OCI-LY7 (cell line): ENCODE results near the gene CNIH3. TPM values are rescaled to one million over a fixed set of nuclear protein-coding genes. Genes with fewer than 3 reads are reported as not detected.

Experiments
- BruUV-seq: library from RNA; stranded (reverse); fragments of 400-500 nt; replicated peaks from 2 replicates; lab custom pipeline; 2021; lab: Mats Ljungman, UMichigan
- CTCF ChIA-PET: fragments of 300-600 bp; sonication (Branson Sonifier 250); formaldehyde crosslinking; loops from one replicate; lab custom pipeline; 2022; ENCODE audit warnings: antibody characterized with exemption; ENCODE audit not compliant: unreplicated experiment; lab: Charles Lee
- POLR2A ChIA-PET: fragments of 300-600 bp; sonication (Branson Sonifier 250); formaldehyde crosslinking; loops from one replicate; lab custom pipeline; 2022; ENCODE audit warnings: antibody characterized with exemption; lab: Charles Lee
- DNase-seq: peaks from one replicate; pipeline ENCODE4 v3.0.0-alpha.2; 2015; ENCODE audit warnings: low spot score
- H2AFZ ChIP-seq: fragments of 200-600 bp; sonication (generic), shearing (Covaris generic); 2 replicates; pipeline ENCODE4 v1.6.1; 2014; ENCODE audit warnings: mild to moderate bottlenecking, antibody characterized with exemption, low read length, moderate library complexity
- H3K27ac ChIP-seq: fragments of 200-600 bp; sonication (generic); 2 replicates; pipeline ENCODE4 v1.5.1; 2014; ENCODE audit warnings: mixed run types, low read depth, mild to moderate bottlenecking, moderate library complexity, low read length, inconsistent platforms; ENCODE audit not compliant: poor library complexity, severe bottlenecking
- H3K36me3 ChIP-seq: fragments of 200-600 bp; sonication (generic); 2 replicates; pipeline ENCODE4 v1.6.1; 2014; ENCODE audit warnings: mild to moderate bottlenecking, antibody characterized with exemption, low read length, moderate library complexity, mixed read lengths; ENCODE audit not compliant: insufficient read depth
- H3K4me1 ChIP-seq: fragments of 200-600 bp; sonication (generic); 2 replicates; pipeline ENCODE4 v1.5.1; 2014; ENCODE audit warnings: mild to moderate bottlenecking, low read length; ENCODE audit not compliant: insufficient read depth, poor library complexity, severe bottlenecking
- H3K4me2 ChIP-seq: fragments of 200-600 bp; sonication (generic); 2 replicates; pipeline ENCODE4 v1.6.1; 2014; ENCODE audit warnings: mild to moderate bottlenecking, low read length
- H3K4me3 ChIP-seq: fragments of 200-600 bp; sonication (generic); 2 replicates; pipeline ENCODE4 v1.5.1; 2014; ENCODE audit warnings: mild to moderate bottlenecking, low read depth, low read length; ENCODE audit not compliant: poor library complexity, severe bottlenecking
- H3K79me2 ChIP-seq: fragments of 200-600 bp; sonication (generic); 2 replicates; pipeline ENCODE4 v1.6.1; 2016; ENCODE audit warnings: low read depth, mild to moderate bottlenecking, low read length, moderate library complexity, mixed read lengths; ENCODE audit not compliant: insufficient read depth
- H3K9me2 ChIP-seq: fragments of 200-600 bp; sonication (generic); 2 replicates; pipeline ENCODE4 v1.6.1; 2016; ENCODE audit warnings: mild to moderate bottlenecking, low read length, mixed read lengths; ENCODE audit not compliant: insufficient read depth
- H3K9me3 ChIP-seq: fragments of 200-600 bp; sonication (generic); 2 replicates; pipeline ENCODE4 v1.6.1; 2014; ENCODE audit warnings: mild to moderate bottlenecking, mixed run types, low read length, mixed read lengths
- H4K20me1 ChIP-seq: fragments of 200-600 bp; sonication (generic); 2 replicates; pipeline ENCODE4 v1.6.1; 2014; ENCODE audit warnings: mild to moderate bottlenecking, antibody characterized with exemption, low read length, moderate library complexity, mixed read lengths; ENCODE audit not compliant: insufficient read depth
- CTCF ChIP-seq: fragments of 200-600 bp; sonication (generic); conservative IDR thresholded peaks from 2 replicates; pipeline ENCODE4 v1.5.1; 2014; ENCODE audit warnings: mild to moderate bottlenecking, antibody characterized with exemption, low read length, moderate library complexity, mixed read lengths
- EZH2phosphoT487 ChIP-seq: fragments of 200-600 bp; sonication (generic); IDR thresholded peaks from 2 replicates; pipeline ENCODE4 v1.6.1; 2018; ENCODE audit warnings: low read depth, borderline replicate concordance, mild to moderate bottlenecking, mixed run types, antibody characterized with exemption, low read length, moderate library complexity, mixed read lengths
- intact Hi-C: fragments of 100-400 bp; cut with micrococcal nuclease; formaldehyde crosslinking; loops from one replicate; pipeline ENCODE4 v1.10.0; 2022; ENCODE audit not compliant: unreplicated experiment
- total RNA-seq, 2 experiments: library from RNA; depleted of rRNA in 1 of 2; stranded (reverse); fragments of >200 nt in 1 of 2; shearing (Covaris generic) in 1 of 2; gene quantifications; 2 replicates each; pipeline ENCODE4 v1.2.3, GENCODE V29; 2014 to 2022

CNIH3 gene
- total RNA-seq, 2 experiments from 2014 or later = 1.9 to 2.4 TPM

- H3K4me2 ChIP-seq = no peak overlapping the region
- no TSS peak for BruUV-seq
- no peak overlapping the region for H2AFZ ChIP-seq
- intact Hi-C loops = no loop called here
- H3K9me2 ChIP-seq = no peaks in the 10 kb centered on the region
- no peak overlapping the region for H3K4me3 ChIP-seq
- H3K9me3 ChIP-seq = no peaks in the 10 kb centered on the region
- POLR2A ChIA-PET = interaction anchor here (0.7 to 1.3 kb wide), 2 partner anchors 14 to 15 kb away, joined by 3 to 4 read pairs; no protein-coding TSS in a partner anchor
- H4K20me1 ChIP-seq = no peaks in the 10 kb centered on the region
- no peak for TF ChIP-seq EZH2phosphoT487
- no peak for TF ChIP-seq CTCF
- H3K36me3 ChIP-seq = no peaks in the 10 kb centered on the region
- no peak overlapping the region for H3K27ac ChIP-seq
- no peak for DNase-seq
- CTCF ChIA-PET = interaction anchor here (0.6 kb wide), 2 partner anchors 192 to 535 kb away, joined by 3 to 11 read pairs; no protein-coding TSS in a partner anchor
- peaks cover 14% of the 10 kb centered on the region for H3K4me1 ChIP-seq
- H3K79me2 ChIP-seq = no peaks in the 10 kb centered on the region
Measured at GRCh38 chr1:224588515-224588914, 27.6 kb upstream of the CNIH3 start.

- intact Hi-C loops = no loop called here
- no peak overlapping the region for H3K4me3 ChIP-seq
- H3K9me3 ChIP-seq = no peaks in the 10 kb centered on the region
- CTCF ChIA-PET = no interaction called here
- TF ChIP-seq CTCF (no peak), EZH2phosphoT487 (no peak)
- peaks cover 14% of the 10 kb centered on the region for H3K4me1 ChIP-seq
- H3K36me3 ChIP-seq = no peaks in the 10 kb centered on the region
- no peak overlapping the region for H3K4me2 ChIP-seq
- no peaks in the 10 kb centered on the region for H3K79me2 ChIP-seq
- H3K27ac ChIP-seq = no peak overlapping the region
- no peak for DNase-seq
- H2AFZ ChIP-seq = no peak overlapping the region
- POLR2A ChIA-PET = interaction anchor here (0.6 to 1.3 kb wide), 2 partner anchors 14 to 285 kb away, joined by 3 to 4 read pairs; no protein-coding TSS in a partner anchor
- H3K9me2 ChIP-seq = no peaks in the 10 kb centered on the region
- BruUV-seq = no TSS peak
- H4K20me1 ChIP-seq = no peaks in the 10 kb centered on the region
Measured at GRCh38 chr1:224589006-224589405, 27.1 kb upstream of the CNIH3 start.

- BruUV-seq = no TSS peak
- H4K20me1 ChIP-seq = no peaks in the 10 kb centered on the region
- ChIA-PET CTCF (no interaction called here), POLR2A (interaction anchor here (1.2 kb wide), 1 partner anchor 11 kb away, joined by 4 read pairs; no protein-coding TSS in a partner anchor)
- no peak overlapping the region for H3K4me2 ChIP-seq
- DNase-seq = no peak
- TF ChIP-seq EZH2phosphoT487 = no peak
- TF ChIP-seq CTCF = no peak
- H3K4me1 ChIP-seq = peaks cover 14% of the 10 kb centered on the region
- H3K4me3 ChIP-seq = no peak overlapping the region
- no peaks in the 10 kb centered on the region for H3K36me3 ChIP-seq
- intact Hi-C loops = no loop called here
- no peak overlapping the region for H3K27ac ChIP-seq
- no peaks in the 10 kb centered on the region for H3K9me2 ChIP-seq
- H2AFZ ChIP-seq = no peak overlapping the region
- H3K9me3 ChIP-seq = no peaks in the 10 kb centered on the region
- no peaks in the 10 kb centered on the region for H3K79me2 ChIP-seq
Measured at GRCh38 chr1:224591326-224591725, 24.8 kb upstream of the CNIH3 start.
